GM18498 (cell line): Measurements from ENCODE around the gene CREG2.

Source experiments
- ATAC-seq: cut with Tn5 transposase; IDR thresholded peaks from one replicate; pipeline ENCODE4 v1.9.1; 2021; ENCODE audit warnings: mild to moderate bottlenecking, moderate library complexity; ENCODE audit not compliant: unreplicated experiment

Gene CREG2

GRCh38 chr2:101387151-101387834, at the start of gene CREG2:
TSS of gene CREG2 (minus strand) at chr2:101387503. CDS start at chr2:101387457, 46 bp downstream.
- no peak for ATAC-seq

GRCh38 chr2:101435001-101435862, 47.9 kb upstream of the CREG2 start:
- no peak for ATAC-seq

GRCh38 chr2:101433465-101433864, 46.2 kb upstream of the CREG2 start:
- no peak for ATAC-seq

DNA sequence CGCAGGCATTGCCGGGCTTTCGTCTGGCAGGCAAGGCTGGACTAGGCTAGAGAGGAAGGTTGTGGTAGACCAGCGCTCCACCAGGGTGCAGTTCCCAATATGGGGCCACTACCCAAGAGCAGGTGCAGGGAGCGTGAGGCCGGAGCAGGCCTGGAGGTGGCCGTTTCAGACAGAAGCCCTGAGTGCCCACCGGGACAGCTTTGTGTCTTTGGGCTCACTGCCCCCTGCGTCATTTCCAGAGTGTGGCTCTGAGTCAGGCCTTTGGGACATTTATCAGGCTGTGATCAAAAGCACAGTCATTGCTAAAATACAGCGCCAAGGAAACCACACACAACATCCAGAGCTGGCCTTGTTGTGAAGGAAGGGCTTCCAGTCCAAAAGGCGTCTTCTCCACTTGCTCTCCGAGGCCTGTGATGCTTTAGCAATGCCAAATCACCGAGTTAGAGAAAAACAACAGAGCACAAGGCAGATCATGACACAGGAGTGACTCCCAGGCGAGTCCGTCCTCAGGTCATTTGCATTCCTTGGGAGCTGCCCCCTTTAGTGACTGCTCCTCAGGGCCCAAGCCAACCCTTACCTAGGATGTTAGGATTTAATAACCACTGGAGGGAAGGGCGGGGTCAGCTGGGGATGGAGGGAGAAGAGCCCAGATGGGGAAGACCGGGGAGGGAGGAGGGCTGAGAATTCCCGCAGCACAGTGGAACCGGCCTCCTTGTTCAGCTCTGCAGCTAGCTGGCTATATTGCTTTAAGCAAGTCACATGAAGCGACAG, 45.3 kb upstream of the CREG2 start:
- ATAC-seq = no peak

GRCh38 chr2:101431486-101431885, 44.2 kb upstream of the CREG2 start:
- ATAC-seq = no peak

- no peak for ATAC-seq
Measured at GRCh38 chr2:101430156-101430555, 42.9 kb upstream of the CREG2 start.

- ATAC-seq = no peak
Measured at GRCh38 chr2:101429453-101429852, 42.1 kb upstream of the CREG2 start.

- no peak for ATAC-seq
Measured at GRCh38 chr2:101428422-101429176, 41.3 kb upstream of the CREG2 start.

- no peak for ATAC-seq
Measured at GRCh38 chr2:101427743-101428142, 40.4 kb upstream of the CREG2 start.

GRCh38 chr2:101427240-101427639, 39.9 kb upstream of the CREG2 start:
- no peak for ATAC-seq

DNA sequence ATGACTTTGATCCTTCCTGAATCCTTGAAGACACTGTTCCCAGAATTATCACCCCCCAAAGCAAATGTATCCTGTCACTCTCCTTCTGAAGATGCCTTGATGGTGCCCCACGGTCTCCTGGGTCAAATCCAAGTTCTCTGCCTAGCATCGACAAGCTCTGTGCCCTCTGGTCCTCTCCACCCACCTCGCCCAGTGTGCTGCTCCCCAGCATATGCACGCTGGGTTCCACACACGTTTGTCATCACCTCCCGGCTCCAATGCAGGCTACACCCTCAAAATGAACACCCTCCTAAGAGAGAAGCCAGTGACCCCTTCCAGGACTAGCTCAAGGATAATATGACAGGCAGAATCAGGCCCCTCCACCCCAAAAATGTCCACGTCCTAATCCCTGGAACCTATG, 39.5 kb upstream of the CREG2 start:
- no peak for ATAC-seq

DNA sequence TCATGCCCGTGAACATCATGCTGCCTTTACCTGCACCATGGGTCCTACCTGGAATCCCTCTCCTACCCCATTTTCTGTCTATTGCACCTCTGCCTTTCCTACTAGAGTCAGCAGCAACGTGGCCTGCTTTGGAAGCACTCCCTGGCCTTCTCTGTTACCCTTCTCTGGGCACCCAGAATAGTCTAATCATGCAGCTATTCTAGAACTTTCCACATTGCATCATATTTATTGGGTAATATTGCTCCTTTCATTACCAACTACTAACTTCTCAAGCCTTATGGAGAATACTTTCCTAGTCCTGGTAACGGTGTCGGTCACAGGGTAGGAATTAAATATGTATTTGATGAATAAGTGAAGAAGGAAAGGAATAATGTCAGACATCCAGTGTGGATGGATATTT, 33.3 kb upstream of the CREG2 start:
- ATAC-seq = no peak

- ATAC-seq = no peak
Measured at GRCh38 chr2:101419096-101419663, 31.9 kb upstream of the CREG2 start.

GRCh38 chr2:101418460-101419095, 31.3 kb upstream of the CREG2 start:
- no peak for ATAC-seq

- no peak for ATAC-seq
Measured at GRCh38 chr2:101416609-101417008, 29.3 kb upstream of the CREG2 start.

DNA sequence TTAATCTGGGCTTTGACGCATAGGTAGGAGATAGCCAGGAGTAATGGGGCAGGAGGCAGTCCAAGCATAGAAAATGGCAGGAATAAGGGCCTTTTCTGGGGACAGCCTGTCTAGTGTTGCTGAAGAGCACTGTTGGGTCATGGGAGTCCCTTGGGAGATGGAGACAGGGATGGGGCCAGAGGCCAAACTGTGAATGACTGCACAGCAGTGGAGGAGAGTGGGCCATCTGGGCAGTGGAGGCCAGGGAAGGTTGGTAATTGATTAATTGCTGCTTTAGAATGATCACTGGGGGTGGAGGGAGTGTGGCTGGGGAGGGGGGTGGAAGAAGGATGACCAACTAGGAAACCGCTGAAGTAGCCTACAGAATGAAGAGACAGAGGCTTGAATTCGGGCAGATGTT, 28.6 kb upstream of the CREG2 start:
- no peak for ATAC-seq

- ATAC-seq = no peak
Measured at GRCh38 chr2:101415220-101415619, 27.9 kb upstream of the CREG2 start.

DNA sequence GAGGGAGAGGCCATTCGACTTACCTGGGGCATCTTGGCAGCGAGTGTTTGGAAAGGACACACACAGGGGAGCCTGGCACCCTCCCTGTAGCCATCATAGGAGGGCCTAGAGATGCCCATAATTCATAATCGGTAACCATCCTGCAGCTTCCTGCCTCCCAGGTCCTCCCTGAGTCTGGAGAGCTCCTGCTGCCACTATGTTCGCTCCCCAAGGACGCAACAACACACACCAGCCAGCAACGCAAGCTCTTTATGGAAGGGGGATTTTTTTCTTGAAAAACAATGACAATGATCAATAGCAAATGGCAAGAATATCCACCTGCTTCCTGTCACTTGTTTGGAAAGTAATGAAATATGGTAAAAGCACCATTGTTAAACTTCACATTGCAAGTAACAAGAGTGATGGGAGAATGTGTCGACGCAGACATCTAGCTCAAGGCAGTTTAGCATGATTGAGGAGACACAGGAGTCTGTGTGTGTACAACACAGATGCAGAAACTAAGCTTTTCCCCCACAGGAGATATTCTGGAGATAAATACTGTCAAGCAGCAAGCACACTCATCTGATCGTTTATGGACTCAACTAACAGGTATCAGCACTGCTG, 24.9 kb upstream of the CREG2 start:
- ATAC-seq = no peak

GRCh38 chr2:101410746-101411145, 23.4 kb upstream of the CREG2 start:
- no peak for ATAC-seq

GRCh38 chr2:101410114-101410513, 22.8 kb upstream of the CREG2 start:
- ATAC-seq = no peak
